ENCODE results near the gene MAP2K7.
"Not testable (repeated sequence)": the region's sequence is repeated elsewhere in the genome, so short reads cannot be mapped to it uniquely, and the experiment has no call there.

MAP2K7 gene

DNA sequence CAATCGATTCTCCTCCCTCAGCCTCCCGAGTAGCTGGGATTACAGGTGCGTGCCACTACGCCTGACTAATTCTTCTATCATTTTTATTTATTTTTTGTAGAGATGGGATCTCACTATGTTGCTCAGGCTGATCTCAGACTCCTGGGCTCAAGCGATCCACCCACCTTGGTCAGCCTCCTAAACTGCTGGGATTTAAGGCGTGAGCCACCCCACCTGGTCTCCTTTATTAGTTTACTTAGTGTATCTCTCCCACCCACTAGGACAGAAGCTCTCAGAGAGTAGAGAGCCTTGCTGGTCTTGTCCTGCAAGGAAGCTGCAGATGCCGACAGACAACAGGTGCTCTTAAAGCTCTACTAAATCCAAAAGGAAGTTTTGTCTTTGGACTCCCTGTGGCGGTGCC is 17.9 kb upstream of the MAP2K7 start:
- no peak for DNase-seq

DNA sequence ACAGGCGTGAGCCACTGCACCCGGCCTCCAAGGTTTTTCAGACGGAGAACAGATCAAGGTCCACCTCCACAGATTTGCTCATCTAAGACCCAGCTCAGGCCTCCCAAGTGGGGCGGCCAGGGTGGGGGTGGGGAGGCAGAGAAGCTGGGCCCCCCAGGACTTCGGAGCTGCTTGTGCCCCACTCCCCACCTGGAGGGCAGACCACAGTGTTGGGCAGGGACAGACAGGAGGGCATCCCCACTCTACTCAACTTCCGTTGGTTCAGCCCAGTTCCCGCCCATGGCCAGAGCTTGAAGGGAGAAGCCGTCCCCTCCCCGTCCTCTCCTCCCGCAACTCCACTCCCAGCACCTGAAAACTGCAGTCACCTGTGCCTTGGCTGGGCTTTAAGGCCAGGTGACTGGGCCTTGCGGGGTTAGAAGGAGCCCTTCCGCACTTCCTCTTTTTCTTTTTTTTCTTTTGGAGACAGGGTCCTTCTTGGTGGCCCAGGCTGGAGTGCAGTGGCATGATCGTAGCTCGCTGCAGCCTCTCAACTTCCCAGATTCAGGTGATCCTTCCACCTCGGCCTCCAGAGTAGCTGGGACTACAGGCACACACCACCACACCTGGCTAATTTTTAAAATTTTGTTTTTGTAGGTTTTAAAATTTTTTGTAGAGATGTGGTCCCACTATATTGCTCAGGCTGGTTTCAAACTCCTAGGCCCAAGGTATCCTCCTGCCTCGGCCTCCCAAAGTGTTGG is 16.1 kb upstream of the MAP2K7 start:
- DNase-seq, result no peak

DNA sequence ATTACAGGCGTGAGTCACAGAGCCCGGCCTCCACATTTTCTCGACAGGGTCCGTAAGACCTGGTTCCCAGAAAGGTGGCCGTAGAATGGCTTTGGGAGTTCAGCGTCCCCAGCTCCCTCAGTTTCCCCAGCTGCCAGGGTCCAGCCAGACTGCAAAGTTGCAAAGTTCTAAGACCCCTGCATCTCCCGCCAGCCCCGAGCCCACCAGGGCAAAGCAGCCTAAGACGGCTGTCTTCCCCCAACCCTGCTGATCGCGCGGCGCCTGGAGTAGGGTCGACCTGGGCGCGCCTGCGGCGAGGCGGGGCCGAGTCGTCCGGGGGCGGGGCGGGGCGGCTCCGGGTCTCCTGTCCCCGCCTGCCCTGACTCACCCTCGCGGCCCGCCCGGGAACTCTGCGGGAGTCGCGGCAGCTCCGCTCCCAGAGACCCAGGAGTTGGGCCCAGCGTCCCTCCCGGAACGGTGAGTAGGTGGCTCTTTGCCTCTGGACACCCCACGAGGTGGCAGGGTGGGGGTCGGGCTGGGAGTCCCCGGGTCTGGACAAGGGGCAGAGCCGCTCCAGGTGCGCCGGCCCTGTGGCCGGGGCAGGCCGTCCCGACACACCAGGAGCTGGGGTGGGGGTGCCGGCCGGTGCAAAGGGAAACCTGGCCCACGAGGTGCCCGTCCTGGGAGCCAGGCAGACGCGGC is 15.4 kb upstream of the MAP2K7 start, which contains the start of gene LRRC8E:
TSS of gene LRRC8E (plus strand) at position 366 of the 681 bp plus-strand sequence. CDS start 7,094 bp downstream, outside the sequence.
- no peak for DNase-seq

DNA sequence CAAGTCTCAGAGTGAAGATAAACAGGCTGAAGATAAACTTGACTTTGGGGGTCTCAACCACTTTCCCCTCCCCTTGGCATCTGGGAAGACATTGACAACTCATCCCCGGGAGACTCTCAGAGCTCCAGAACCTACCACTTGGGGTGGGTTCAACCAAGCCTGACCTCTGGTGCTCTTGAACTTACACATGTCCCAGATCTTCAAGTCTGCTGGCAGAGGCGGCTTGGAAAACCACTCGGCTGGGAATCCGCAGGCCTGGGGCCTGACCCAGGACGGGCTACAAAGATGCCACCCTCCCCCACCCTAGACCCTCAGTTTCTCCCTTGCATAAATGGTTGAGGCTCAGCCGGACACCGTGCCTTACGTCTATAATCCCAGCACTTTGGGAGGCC is 14.9 kb upstream of the MAP2K7 start:
- no peak for DNase-seq

DNA sequence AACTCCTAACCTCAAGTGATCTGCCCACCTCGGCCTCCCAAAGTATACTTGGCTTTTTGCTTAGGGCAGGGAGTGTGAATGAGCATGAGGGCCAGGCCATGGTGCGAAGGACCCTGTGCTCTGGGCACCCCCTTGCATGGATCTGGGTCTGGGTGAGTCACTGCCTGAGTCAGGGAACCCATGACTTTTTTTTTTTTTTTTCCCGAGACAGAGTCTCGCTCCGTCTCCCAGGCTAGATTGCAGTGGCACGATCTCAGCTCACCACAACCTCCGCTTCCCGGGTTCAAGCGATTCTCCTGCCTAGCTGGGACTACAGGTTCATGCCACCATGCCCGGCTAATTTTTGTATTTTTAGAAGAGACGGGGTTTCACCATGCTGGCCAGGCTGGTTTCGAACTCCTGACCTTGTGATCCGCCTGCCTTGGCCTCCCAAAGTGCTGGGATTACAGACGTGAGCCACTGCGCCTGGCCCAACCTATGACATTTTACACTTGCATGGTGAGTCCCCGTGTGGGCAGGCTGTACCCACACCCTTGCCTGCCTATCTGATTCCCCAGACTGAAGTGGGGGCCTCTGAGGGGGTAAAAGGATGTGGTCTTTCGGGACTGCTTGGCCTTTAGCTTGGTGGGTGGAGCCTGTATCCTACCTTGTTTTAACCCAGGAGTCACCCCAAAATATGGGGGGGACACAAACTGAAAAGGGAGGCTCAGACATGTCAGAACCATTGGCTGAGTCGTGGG is 10.1 kb upstream of the MAP2K7 start:
- DNase-seq, result not testable (repeated sequence)

DNA sequence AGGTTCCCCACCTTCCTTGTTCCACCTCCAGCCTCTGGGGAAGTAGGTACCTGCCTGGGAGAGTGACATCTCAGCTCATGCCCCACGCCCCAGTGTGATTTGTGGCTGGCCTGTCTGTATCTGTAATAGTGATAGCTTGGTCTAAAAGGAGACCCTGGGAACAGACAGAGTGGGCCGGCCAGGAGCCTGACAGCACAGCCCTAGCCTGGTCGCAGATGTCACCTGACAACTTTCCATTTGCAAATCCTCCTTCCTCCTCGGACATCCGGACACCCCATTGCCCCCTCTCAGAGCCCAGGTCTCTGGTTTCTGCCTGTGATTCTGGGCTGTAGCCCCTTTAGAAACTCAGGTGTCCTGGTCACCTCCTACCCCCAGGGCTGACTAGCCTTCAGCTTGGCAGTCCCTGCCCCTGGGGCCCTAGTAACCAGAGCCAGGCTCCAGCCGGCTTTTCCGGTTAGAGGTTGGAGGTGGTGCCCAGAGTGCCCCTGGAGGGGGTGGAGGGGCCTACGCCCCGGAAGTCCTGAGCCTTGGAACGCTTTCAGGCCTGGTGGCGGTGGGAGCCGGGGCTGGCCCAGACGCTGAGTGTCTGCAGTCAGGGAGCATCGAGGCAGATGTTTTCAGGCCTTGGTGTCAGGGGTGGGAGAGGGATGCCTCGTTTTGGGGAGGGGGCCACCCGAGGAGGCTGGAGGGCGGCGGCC is 8.9 kb upstream of the MAP2K7 start:
- no peak for DNase-seq

DNA sequence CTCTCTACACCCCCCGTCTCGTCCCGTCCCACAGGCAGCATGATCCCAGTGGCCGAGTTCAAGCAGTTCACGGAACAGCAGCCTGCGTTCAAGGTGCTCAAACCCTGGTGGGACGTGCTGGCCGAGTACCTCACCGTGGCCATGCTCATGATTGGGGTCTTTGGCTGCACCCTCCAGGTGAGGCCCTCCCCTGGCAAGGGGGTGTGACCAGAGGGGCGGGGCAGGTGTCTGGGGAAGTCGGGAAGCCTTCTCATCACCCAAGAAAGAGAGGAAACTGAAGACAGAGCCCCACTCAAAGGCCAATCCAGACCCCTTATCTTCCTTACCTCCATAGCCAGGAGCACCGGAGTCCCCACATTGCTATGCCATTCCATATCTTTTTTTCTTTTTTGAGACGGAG is 8.1 kb upstream of the MAP2K7 start:
- no peak for DNase-seq

DNA sequence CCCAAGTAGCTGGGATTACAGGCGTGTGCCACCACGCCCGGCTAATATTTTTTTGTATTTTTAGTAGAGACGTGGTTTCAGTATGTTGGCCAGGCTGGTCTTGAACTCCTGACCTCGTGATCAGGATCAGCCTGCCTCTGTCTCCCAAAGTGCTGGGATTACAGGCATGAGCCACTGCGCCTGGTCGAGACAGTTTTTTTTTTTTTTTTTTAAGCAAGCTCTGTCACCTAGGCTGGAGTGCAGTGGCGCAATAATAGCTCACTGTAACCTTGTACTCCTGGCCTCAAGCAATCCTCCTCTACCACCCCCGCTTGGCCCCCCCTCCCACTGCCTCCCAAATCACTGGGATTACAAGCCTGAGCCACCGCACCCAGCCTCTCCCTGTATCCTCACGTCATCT is 6.4 kb upstream of the MAP2K7 start:
- no peak for DNase-seq

DNA sequence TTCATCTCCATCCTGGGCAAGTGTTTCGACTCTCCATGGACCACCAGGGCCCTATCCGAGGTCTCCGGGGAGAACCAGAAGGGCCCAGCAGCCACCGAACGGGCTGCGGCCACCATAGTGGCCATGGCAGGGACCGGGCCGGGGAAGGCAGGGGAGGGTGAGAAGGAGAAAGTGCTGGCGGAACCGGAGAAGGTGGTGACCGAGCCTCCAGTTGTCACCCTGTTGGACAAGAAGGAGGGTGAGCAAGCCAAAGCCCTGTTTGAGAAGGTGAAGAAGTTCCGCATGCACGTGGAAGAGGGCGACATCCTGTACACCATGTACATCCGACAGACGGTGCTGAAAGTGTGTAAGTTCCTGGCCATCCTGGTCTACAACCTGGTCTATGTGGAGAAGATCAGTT is 4.7 kb upstream of the MAP2K7 start:
- no peak for DNase-seq

DNA sequence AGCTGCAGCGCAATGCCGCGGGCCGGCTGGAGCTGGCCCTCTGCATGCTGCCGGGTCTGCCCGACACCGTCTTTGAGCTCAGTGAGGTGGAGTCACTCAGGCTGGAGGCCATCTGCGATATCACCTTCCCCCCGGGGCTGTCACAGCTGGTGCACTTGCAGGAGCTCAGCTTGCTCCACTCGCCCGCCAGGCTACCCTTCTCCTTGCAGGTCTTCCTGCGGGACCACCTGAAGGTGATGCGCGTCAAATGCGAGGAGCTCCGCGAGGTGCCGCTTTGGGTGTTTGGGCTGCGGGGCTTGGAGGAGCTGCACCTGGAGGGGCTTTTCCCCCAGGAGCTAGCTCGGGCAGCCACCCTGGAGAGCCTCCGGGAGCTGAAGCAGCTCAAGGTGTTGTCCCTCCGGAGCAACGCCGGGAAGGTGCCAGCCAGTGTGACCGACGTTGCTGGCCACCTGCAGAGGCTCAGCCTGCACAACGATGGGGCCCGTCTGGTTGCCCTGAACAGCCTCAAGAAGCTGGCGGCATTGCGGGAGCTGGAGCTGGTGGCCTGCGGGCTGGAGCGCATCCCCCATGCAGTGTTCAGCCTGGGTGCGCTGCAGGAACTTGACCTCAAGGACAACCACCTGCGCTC is 3.8 kb upstream of the MAP2K7 start:
- DNase-seq, result no peak

DNA sequence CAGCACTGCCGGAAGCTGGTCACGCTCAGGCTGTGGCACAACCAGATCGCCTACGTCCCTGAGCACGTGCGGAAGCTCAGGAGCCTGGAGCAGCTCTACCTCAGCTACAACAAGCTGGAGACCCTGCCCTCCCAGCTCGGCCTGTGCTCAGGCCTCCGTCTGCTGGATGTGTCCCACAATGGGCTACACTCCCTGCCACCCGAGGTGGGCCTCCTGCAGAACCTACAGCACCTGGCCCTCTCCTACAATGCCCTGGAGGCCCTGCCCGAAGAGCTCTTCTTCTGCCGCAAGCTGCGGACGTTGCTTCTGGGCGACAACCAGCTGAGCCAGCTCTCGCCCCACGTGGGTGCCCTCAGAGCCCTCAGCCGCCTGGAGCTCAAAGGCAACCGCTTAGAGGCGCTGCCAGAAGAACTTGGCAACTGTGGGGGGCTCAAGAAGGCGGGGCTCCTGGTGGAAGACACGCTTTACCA is 3.2 kb upstream of the MAP2K7 start:
- DNase-seq, result no peak

DNA sequence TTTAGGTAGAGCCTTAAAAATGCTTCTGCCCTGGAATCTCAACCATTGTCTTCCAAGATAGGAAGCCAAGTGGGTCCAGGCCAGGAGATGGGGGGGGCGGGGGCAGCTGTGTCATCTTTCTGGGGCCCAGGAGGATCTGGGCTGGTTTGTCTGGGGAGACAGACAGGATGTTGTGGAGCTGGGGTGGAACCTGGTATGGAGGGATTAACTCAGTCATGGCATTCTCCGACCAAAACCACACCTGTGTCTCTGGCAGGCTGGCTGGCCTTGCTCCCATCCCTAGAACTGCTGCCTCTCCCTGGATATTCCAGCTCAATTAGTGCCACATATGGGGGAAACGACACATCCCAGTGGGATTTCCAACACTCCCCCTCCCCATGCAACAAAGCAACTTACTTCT is 2.7 kb upstream of the MAP2K7 start:
- DNase-seq, result no peak

DNA sequence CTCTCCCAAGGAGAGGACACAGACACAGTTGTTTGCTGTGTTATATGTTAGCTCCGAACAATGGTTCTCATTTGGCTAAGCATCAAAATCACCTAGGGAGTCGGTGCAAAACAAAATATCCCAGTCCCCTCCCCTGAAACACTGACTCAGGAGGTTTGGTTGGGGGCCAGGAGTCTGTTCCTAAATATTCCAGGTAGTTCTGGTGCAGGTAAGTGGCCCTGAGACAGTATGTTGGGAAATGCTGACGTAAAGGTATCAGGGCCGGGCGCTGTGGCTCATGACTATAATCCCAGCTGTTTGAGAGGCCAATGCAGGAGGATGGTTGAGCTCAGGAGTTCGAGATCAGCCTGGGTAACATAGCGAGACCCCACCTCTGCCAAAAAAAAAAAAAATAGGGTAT is 2.3 kb upstream of the MAP2K7 start:
- DNase-seq, result no peak

DNA sequence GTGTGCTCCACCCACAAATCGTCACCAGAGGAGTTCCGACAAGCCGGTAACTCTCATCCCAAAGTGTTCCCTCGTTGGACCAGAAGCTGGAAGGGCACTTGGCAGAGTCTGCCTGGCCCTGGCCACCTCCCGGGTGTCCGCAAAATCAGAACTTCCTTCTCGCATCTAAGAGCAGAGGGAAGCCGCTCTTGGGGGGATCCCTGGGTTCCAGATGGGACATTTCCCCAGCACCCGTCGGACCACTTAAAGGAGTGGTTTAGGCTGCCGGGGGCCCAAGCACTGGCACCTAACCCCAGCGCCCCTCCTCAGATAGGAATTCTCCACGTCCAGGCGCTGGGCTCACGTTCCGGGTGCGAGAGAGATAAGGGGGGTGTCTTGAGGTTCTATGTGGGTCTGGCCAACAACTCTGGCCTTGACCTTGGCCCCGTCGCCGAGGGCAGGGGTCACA is 857 bp upstream of the MAP2K7 start:
- no peak for DNase-seq

DNA sequence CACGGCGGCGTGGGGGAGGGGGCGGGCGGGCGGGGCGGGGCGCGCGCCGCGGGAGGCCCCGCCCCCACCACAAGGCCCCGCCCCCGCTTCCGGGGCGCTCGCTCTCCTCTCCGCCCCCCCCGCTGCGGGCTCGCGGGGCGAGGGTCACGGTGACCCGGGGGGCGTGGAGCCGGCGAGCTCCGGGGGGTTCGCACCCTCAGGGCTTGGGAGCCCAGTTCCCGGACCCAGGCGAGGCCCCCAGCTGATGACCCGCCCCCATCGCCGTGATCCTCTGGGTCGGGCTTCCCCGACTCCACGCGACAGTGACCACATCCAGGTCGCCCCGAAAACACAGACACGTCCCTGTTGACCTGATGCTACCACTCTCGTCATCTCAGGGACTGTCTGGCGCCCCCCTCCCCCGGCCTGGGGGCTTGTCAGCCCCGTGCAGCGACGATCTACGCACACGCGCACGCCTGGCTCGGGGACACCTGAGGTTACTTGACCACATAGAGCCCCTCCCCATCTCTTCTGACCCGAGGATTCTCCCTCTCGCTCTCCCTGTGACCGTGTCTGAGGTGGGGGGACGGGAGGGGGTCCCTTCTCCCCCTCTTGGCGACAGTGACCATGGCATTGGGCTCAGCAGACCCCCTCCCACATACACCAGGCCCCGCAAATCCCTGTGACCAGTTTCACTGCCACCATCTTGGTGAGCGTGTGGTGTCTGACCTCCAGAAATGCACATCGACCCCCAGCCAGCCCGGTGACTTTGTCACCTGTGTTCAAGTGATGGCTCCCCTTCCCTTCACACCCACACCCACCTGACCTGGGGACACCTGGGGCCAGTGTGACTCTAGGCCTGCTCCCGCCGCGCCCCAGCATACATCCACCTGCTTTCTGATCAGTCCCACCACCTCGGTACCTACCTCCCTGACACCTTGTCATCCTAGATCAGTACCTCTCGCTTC is 670 bp downstream of the MAP2K7 start:
- no peak for DNase-seq

DNA sequence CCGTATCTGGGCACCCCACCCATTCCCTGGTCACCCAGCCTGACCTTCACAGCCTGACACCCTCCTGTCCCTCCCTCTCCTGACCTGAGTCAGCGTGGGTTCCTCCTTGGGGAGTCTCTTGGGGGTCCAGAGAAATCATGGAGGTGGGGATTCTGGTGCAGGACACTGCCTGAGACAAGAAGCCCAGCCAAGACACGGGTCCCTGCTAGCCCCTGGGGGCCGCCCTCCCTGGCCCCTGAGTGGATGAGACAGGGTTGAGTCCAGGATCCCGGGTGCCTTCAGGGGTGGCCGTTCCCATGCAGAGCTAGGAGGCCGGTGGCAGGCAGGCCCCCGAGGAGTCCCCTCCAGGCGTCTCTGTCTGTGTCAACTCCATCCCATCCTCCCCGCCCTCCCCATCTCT is 1.6 kb downstream of the MAP2K7 start:
- DNase-seq, result no peak

DNA sequence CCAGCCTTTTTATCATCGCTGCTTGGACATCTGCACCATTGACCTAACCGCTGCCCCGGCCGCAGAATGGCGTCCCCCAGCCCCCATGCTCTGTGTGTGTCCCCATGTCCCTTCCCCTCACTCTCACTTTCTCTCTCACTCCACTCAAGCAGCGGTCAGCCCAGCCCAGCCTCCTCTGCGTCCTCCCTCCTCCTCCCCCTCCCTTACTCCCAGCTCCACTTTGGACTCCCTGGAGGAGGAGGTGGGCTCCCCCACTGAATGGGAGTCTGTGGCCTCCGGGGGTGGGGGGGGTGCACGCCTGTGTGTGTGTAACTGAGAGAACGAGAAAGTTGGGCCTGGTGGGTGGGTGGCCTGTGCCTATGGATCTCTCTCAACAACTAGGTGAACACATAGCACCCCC is 2.2 kb downstream of the MAP2K7 start:
- DNase-seq, result no peak

DNA sequence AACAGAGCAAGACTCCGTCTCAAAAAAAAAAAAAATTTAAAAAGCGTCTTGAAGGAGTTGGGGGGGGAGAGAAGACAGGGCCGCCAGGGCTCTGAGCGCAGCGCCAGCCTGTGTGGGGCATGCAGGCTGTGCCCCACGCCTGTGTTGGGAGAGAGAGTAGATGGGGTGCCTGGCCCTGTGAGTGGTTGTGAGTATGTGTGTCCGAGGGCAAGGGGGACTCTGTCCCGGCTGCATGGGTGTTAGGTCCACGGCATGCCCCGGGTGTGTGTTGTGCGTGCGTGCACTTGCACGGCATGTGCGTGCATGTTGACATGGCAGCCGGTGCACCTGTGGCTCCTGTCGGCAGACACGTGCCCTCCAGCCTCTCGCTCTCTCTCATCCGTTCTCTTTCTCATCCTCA is 3.4 kb downstream of the MAP2K7 start:
- no peak for DNase-seq

DNA sequence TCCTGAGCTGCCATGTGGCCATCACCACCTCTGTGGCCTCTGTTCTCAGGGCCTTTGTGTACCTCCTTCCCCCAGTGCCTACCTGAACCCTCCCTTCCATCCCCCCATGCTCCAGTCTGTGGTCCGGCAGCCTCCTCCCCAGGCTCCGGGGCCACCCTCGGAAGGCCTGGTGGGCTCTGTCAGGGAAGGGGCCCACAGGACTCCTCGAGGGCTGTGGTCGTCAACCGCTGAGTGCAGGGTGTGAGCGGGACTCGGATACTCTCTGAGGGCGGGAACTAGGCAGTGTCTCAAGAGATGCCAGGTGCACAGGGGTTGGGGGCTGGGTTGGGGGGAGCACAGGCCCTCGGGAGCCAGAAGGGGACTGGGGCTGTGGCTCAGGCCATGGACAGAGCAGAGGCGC is 3.9 kb downstream of the MAP2K7 start:
- no peak for DNase-seq

DNA sequence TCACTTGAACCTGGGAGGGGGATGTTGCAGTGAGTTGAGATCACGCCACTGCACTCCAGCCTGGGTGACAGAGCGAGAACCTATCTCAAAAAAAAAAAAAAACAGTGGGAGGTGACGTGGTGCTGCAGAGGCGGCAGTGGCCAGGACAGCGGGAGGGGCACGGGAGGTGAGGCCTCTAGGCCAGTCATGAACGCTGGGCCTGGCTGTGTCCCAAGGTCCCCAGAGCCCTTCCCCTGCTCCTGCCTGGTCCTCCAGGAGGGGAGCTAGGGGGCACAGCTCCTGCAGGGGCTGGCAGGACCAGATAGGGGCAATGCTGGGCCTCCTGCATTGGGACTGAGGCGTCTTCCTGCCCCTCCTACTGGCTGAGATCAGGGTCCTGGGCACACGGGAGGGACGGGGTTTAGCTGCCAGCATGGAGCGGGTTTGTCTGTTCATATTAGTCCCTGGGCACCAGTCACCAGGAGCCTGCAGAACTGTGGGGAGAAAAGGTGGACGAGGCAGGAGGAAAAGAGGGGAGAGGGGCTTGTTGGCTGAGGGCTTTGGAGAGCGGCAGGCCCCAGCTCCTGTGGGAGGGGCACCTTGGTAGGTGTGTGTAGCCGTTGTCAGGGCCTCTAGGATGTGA is 4.5 kb downstream of the MAP2K7 start:
- DNase-seq, result no peak

All from NCI-H748 treated with DMSO at 0.1 percent for 48 hours (cell line).